ENCODE results near the gene ZNF487. TPM values are rescaled to one million over a fixed set of nuclear protein-coding genes. Genes with fewer than 3 reads are reported as not detected.
A peak's percentile ranks its signal among the peaks of the same experiment; 100 is the strongest.

The ZNF487 gene
- total and polyA plus RNA-seq, 2 of the 13 experiments (the other 11 are each of a cell fraction or from before 2014, with no cell fraction given): 7.4 to 8.8 TPM

- TF ChIP-seq ADNP (CRISPR knock-in tag; IDR thresholded peaks at IDR 0.05) (peak; percentile 71), SIX1 (CRISPR knock-in tag; IDR thresholded peaks at IDR 0.05; ENCODE audit: borderline replicate concordance) (peak; percentile 66; the same call in 1 of the 2 replicates), ZNF34 (CRISPR knock-in tag; IDR thresholded peaks at IDR 0.05; ENCODE audit: borderline replicate concordance) (no peak; the same call in 1 of the 2 replicates), TAF1 (CRISPR knock-in tag; IDR thresholded peaks at IDR 0.05) (peak; percentile 88), NR2F1 (CRISPR knock-in tag; IDR thresholded peaks at IDR 0.05) (peak; percentile 74 to 77; a peak in 3 of 4 replicates), THRA (CRISPR knock-in tag; IDR thresholded peaks at IDR 0.05; ENCODE audit: borderline replicate concordance) (peak; percentile 97), IKZF5 (CRISPR knock-in tag; IDR thresholded peaks at IDR 0.05) (peak; percentile 97), ZNF143 (CRISPR knock-in tag; IDR thresholded peaks at IDR 0.05) (peak; percentile 75), FOXO4 (CRISPR knock-in tag; conservative IDR thresholded peaks at IDR 0.05) (peak; percentile 97; the same call in 1 of the 2 replicates), ZNF510 (CRISPR knock-in tag; IDR thresholded peaks at IDR 0.05; ENCODE audit: low read depth) (peak; percentile 59; the same call in 1 of the 2 replicates), MXD1 (CRISPR knock-in tag; IDR thresholded peaks at IDR 0.05) (peak; percentile 96), ZFX (CRISPR knock-in tag; IDR thresholded peaks at IDR 0.05; ENCODE audit: low read depth) (peak; percentile 89), CCDC6 (CRISPR knock-in tag; IDR thresholded peaks at IDR 0.05) (peak; percentile 99), ZFAT (CRISPR knock-in tag; conservative IDR thresholded peaks at IDR 0.05) (peak; percentile 83; the same call in 1 of the 2 replicates), EEA1 (CRISPR knock-in tag; IDR thresholded peaks at IDR 0.05; ENCODE audit: borderline replicate concordance) (peak; percentile 75; the same call in 1 of the 2 replicates), NAIF1 (CRISPR knock-in tag; IDR thresholded peaks at IDR 0.05; ENCODE audit: borderline replicate concordance) (peak; percentile 92), ZNF580 (CRISPR knock-in tag; IDR thresholded peaks at IDR 0.05; ENCODE audit: borderline replicate concordance, low read depth) (peak; percentile 96), HBP1 (CRISPR knock-in tag; IDR thresholded peaks at IDR 0.05; ENCODE audit: low read depth) (no peak; the same call in none of the 2 replicates), DZIP1 (CRISPR knock-in tag; IDR thresholded peaks at IDR 0.05) (peak; percentile 100)
These were observed 16.3 kb upstream of the ZNF487 start (continued) for GRCh38 chr10:43420369-43421200.

Measured in HepG2 (cell line).